MCF 10A (cell line): ENCODE results near the gene ATP2A1. TPM values are rescaled to one million over a fixed set of nuclear protein-coding genes. Genes with fewer than 3 reads are reported as not detected.

Experiments
- BruUV-seq: library from RNA; stranded (reverse); fragments of 400-500 nt; replicated peaks from 2 replicates; lab custom pipeline; 2021; lab: Mats Ljungman, UMichigan
- CTCF ChIA-PET: fragments of 300-600 bp; sonication (Branson Sonifier 250); formaldehyde crosslinking; extraction: SDS; loops from one replicate; lab custom pipeline; 2021; ENCODE audit warnings: antibody characterized with exemption, inconsistent platforms; lab: Yijun Ruan, JAX
- POLR2A ChIA-PET: fragments of 300-600, 350-650 bp; sonication (Branson Sonifier 250); formaldehyde crosslinking; extraction: SDS; loops from one replicate; lab custom pipeline; 2020; ENCODE audit warnings: antibody characterized with exemption, inconsistent platforms; lab: Yijun Ruan, JAX
- DNase-seq: peaks from one replicate; pipeline ENCODE4 v3.0.0-alpha.2; 2018; ENCODE audit not compliant: unreplicated experiment
- H3K27ac Mint-ChIP-seq: one replicate; pipeline ENCODE4 v1.8.0; 2022; ENCODE audit warnings: mild to moderate bottlenecking, low read depth, mixed read lengths; ENCODE audit not compliant: unreplicated experiment
- H3K27me3 Mint-ChIP-seq: one replicate; pipeline ENCODE4 v1.8.0; 2022; ENCODE audit warnings: mixed read lengths; ENCODE audit not compliant: insufficient read depth, unreplicated experiment
- H3K36me3 Mint-ChIP-seq: one replicate; pipeline ENCODE4 v1.8.0; 2022; ENCODE audit warnings: mild to moderate bottlenecking, moderate library complexity, mixed read lengths; ENCODE audit not compliant: insufficient read depth, unreplicated experiment
- H3K4me1 Mint-ChIP-seq: one replicate; pipeline ENCODE4 v1.8.0; 2022; ENCODE audit warnings: mixed read lengths; ENCODE audit not compliant: insufficient read depth, unreplicated experiment
- H3K4me3 Mint-ChIP-seq: one replicate; pipeline ENCODE4 v1.8.0; 2022; ENCODE audit warnings: mild to moderate bottlenecking, moderate library complexity, mixed read lengths; ENCODE audit not compliant: unreplicated experiment
- H3K9me3 Mint-ChIP-seq: one replicate; pipeline ENCODE4 v1.8.0; 2022; ENCODE audit warnings: mixed read lengths; ENCODE audit not compliant: unreplicated experiment
- CTCF ChIP-seq: fragments of 200-600 bp; IDR thresholded peaks from one replicate; pipeline ENCODE4 v1.8.0; 2022; ENCODE audit warnings: antibody characterized with exemption, mild to moderate bottlenecking; ENCODE audit not compliant: unreplicated experiment
- intact Hi-C: fragments of 100-400 bp; cut with micrococcal nuclease; formaldehyde crosslinking; loops from 2 replicates; pipeline ENCODE4 v1.14.1; 2022
- total RNA-seq: library from RNA; stranded (reverse); gene quantifications from 2 replicates; pipeline ENCODE4 v1.2.3, GENCODE V29; 2022

ATP2A1 gene
- total RNA-seq, 1 experiment from 2014 or later = 0.23 TPM

- CTCF ChIA-PET = interaction anchor here (0.6 to 0.7 kb wide), 2 partner anchors 103 to 872 kb away, joined by 3 to 4 read pairs; no protein-coding TSS in a partner anchor
Observed at GRCh38 chr16:28842696-28843095, 35.6 kb upstream of the ATP2A1 start.

GRCh38 chr16:28843766-28844165 is 34.5 kb upstream of the ATP2A1 start:
- ChIA-PET POLR2A (interaction anchor here (0.6 to 8.3 kb wide), 4 partner anchors 20 to 290 kb away, joined by 3 to 135 read pairs (median 54); partner anchors contain the start of genes ATXN2L, SGF29 and SH2B1), CTCF (interaction anchor here (1.0 to 2.2 kb wide), 2 partner anchors 11 to 18 kb away, joined by 3 to 6 read pairs; no protein-coding TSS in a partner anchor)
- Mint-ChIP-seq H3K4me1 (peaks cover 7% of the 10 kb centered on the region), H3K9me3 (no peaks in the 10 kb centered on the region), H3K36me3 (peaks cover 55% of the 10 kb centered on the region), H3K27me3 (no peaks in the 10 kb centered on the region), H3K4me3 (no peak overlapping the region), H3K27ac (no peak overlapping the region)
- BruUV-seq = no TSS peak
- intact Hi-C loops = no loop called here
- DNase-seq = no peak
- TF ChIP-seq CTCF = no peak

More at GRCh38 chr16:28842696-28843095, 35.6 kb upstream of the ATP2A1 start:
- Mint-ChIP-seq H3K4me3 (no peak overlapping the region), H3K36me3 (peaks cover 63% of the 10 kb centered on the region), H3K27me3 (no peaks in the 10 kb centered on the region), H3K27ac (peak overlapping the region; percentile 50), H3K9me3 (no peaks in the 10 kb centered on the region), H3K4me1 (peaks cover 12% of the 10 kb centered on the region)
- intact Hi-C loops = no loop called here
- TF ChIP-seq CTCF = no peak
- BruUV-seq = no TSS peak
- POLR2A ChIA-PET = interaction anchor here (0.5 to 8.3 kb wide), 5 partner anchors 14 to 102 kb away, joined by 3 to 135 read pairs (median 8); partner anchors contain the start of genes ATXN2L and SH2B1
- no peak for DNase-seq

- Mint-ChIP-seq H3K36me3 (peaks cover 52% of the 10 kb centered on the region), H3K4me3 (peak overlapping the region; percentile 99), H3K27ac (no peak overlapping the region), H3K27me3 (no peaks in the 10 kb centered on the region), H3K9me3 (no peaks in the 10 kb centered on the region), H3K4me1 (peaks cover 7% of the 10 kb centered on the region)
- BruUV-seq = TSS peak; percentile 60
- CTCF ChIA-PET = interaction anchor here (1.0 to 4.4 kb wide), 4 partner anchors 10 to 100 kb away, joined by 3 to 28 read pairs (median 5); no protein-coding TSS in a partner anchor
- no peak for TF ChIP-seq CTCF
- POLR2A ChIA-PET = interaction anchor here (0.7 to 8.3 kb wide), 8 partner anchors 9 to 291 kb away, joined by 4 to 135 read pairs (median 18); partner anchors contain the start of genes ATXN2L, RABEP2, SGF29 and SH2B1
- DNase-seq = no peak
- intact Hi-C loops = no loop called here
Observed at GRCh38 chr16:28844226-28844885, 33.9 kb upstream of the ATP2A1 start.

- CTCF ChIA-PET = interaction anchor here (0.5 to 4.4 kb wide), 6 partner anchors 17 to 887 kb away, joined by 3 to 28 read pairs (median 4); no protein-coding TSS in a partner anchor
Observed at GRCh38 chr16:28845293-28845692, 33.0 kb upstream of the ATP2A1 start.

More at GRCh38 chr16:28845293-28845692, 33.0 kb upstream of the ATP2A1 start:
- no peak for TF ChIP-seq CTCF
- no TSS peak for BruUV-seq
- intact Hi-C loops = no loop called here
- Mint-ChIP-seq H3K9me3 (no peaks in the 10 kb centered on the region), H3K36me3 (peaks cover 49% of the 10 kb centered on the region), H3K4me3 (peak overlapping the region; percentile 99), H3K4me1 (peaks cover 7% of the 10 kb centered on the region), H3K27me3 (no peaks in the 10 kb centered on the region), H3K27ac (peak overlapping the region; percentile 99)
- POLR2A ChIA-PET = interaction anchor here (0.6 to 8.3 kb wide), 11 partner anchors 8 to 105 kb away, joined by 3 to 135 read pairs (median 14); partner anchors contain the start of genes ATXN2L, NFATC2IP, RABEP2 and SH2B1
- DNase-seq = peak; percentile 70
